ELR (cell line): ENCODE data around the gene DOCK1.
A peak's percentile ranks its signal among the peaks of the same experiment; 100 is the strongest.

ENCODE experiments used
- DNase-seq: peaks from one replicate; pipeline ENCODE4 v3.0.0-alpha.2; 2015; ENCODE audit warnings: low read depth

DOCK1 gene

GRCh38 chr10:127179612-127180250 is 274.5 kb downstream of the DOCK1 start:
- DNase-seq: no peak

- DNase-seq: no peak
Measured at GRCh38 chr10:127182161-127182560, 276.9 kb downstream of the DOCK1 start.

GRCh38 chr10:127184582-127184981 is 279.4 kb downstream of the DOCK1 start:
- DNase-seq: no peak

- peak; percentile 28 for DNase-seq
Measured at GRCh38 chr10:127186813-127187212, 281.6 kb downstream of the DOCK1 start.

- DNase-seq: no peak
Measured at GRCh38 chr10:127189226-127189625, 284.0 kb downstream of the DOCK1 start.

GRCh38 chr10:127190427-127190826 is 285.2 kb downstream of the DOCK1 start:
- no peak for DNase-seq

- peak; percentile 47 for DNase-seq
Measured at GRCh38 chr10:127193125-127193524, 287.9 kb downstream of the DOCK1 start.

GRCh38 chr10:127194111-127194510 is 288.9 kb downstream of the DOCK1 start:
- DNase-seq: no peak

- DNase-seq: no peak
Measured at GRCh38 chr10:127194599-127194998, 289.4 kb downstream of the DOCK1 start.

- DNase-seq: peak; percentile 6
Measured at GRCh38 chr10:127195041-127195506, 289.8 kb downstream of the DOCK1 start.

- DNase-seq: peak; percentile 45
Measured at GRCh38 chr10:127195571-127196281, 290.5 kb downstream of the DOCK1 start.

GRCh38 chr10:127196282-127197153 is 291.3 kb downstream of the DOCK1 start, which contains the start of gene INSYN2A:
TSS of gene INSYN2A (minus strand) at chr10:127196591. CDS start at chr10:127176395, 20,196 bp downstream.
- peak; percentile 67 for DNase-seq

GRCh38 chr10:127197154-127197432 is 291.9 kb downstream of the DOCK1 start:
- DNase-seq: no peak

GRCh38 chr10:127198307-127198706 is 293.1 kb downstream of the DOCK1 start:
- DNase-seq: no peak

GRCh38 chr10:127198721-127199120 is 293.5 kb downstream of the DOCK1 start:
- DNase-seq: peak; percentile 29

- DNase-seq: no peak
Measured at GRCh38 chr10:127200646-127201045, 295.4 kb downstream of the DOCK1 start.

GRCh38 chr10:127203067-127203466 is 297.8 kb downstream of the DOCK1 start:
- no peak for DNase-seq

- DNase-seq: no peak
Measured at GRCh38 chr10:127207081-127207480, 301.9 kb downstream of the DOCK1 start.

GRCh38 chr10:127210936-127211466 is 305.8 kb downstream of the DOCK1 start:
- DNase-seq: no peak

GRCh38 chr10:127215866-127216265 is 310.6 kb downstream of the DOCK1 start:
- no peak for DNase-seq

- DNase-seq: no peak
Measured at GRCh38 chr10:127216274-127216673, 311.0 kb downstream of the DOCK1 start.

GRCh38 chr10:127216786-127217185 is 311.6 kb downstream of the DOCK1 start:
- no peak for DNase-seq
